SIG-M5 treated with dmso at 0.1 percent for 504 hours (cell line): ENCODE results near the gene ADM5.
A peak's percentile ranks its signal among the peaks of the same experiment; 100 is the strongest.

ENCODE experiments used
- DNase-seq: peaks from one replicate; lab custom pipeline; 2025; ENCODE audit not compliant: unreplicated experiment; lab: John Stamatoyannopoulos, UW

ADM5 gene

DNA sequence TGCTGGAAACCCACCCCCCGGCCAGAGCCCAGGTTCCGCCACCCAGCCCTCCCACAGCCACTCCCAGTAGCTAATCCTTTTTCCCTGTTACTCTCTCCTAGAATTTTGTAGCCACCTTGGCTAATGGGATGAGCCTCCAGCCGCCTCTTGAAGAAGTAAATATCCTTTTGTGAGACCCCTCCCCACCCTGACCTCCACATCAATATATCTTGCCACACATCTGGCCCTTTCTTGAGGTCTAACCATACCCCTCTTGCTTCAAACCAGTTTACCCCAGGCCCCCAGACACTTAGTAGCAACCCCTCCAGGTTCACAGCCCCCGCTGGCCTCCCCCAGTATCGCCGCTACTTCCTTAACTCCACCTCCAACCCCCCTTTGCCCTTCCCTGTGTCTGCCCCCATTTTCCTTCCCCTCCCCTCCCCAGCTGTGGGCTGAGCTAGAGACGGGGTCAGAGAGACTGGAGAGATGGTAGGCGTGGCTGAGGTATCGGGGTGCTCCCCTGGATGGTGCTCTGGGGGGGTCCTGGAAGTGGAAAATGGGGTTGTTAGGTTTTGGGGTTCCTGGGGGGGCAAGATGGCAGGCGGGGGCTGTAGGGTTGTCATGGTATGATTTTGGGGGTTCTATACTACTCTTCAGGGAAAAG, 9.5 kb upstream of the ADM5 start:
- no peak for DNase-seq

DNA sequence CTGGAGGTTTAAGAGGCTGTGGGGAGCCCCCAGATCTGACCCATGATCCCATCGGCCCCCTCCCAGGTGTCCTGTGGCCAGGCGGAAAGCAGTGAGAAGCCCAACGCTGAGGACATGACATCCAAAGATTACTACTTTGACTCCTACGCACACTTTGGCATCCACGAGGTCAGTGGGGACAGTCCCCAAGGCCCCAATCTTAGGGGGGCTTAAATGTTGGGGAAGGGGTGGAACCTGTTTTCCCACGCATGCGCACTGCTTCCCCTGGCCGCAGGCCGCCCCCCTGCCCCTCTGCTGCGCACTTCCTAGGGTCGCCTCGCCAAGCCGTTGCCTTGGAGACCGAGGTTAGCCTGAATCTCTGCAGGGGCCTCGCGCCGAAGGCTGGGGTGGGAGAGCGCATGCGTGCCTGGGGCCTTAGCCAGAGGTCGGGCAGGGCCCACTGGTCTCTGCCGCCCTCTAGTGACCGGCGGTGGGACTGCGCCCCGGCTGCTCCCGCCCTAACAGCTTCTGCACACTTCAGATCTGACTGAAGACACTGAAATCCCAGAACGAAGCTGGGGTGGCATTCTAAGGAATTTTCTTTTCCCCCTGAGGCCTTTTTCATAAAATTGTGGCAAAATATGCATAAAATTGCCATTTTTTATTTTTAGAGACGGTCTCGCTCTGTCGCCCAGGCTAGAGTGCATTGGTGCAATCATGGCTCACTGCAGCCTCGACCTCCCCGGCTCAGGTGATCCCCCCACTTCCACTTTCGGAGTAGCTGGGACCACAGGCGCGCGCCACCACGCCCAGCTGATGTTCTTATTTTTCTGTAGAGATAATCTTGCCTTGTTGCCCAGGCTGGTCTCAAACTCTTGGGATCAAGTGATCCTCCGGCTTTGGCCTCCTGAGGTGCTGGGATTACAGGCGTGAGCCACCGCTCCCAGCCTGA, 8.7 kb upstream of the ADM5 start:
- DNase-seq = peak; percentile 79

DNA sequence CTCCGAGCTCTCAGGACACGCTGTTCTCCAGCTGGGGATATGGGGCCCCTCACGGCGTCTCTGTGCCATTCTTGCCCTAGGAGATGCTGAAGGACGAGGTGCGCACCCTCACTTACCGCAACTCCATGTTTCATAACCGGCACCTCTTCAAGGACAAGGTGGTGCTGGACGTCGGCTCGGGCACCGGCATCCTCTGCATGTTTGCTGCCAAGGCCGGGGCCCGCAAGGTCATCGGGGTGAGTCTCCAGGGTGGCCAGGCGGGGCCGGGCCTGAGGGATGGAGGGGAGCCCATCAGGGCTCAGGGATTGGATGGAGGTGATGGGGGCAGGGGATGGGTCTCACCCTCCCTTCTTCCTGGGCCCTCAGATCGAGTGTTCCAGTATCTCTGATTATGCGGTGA, 7.6 kb upstream of the ADM5 start:
- DNase-seq = no peak

DNA sequence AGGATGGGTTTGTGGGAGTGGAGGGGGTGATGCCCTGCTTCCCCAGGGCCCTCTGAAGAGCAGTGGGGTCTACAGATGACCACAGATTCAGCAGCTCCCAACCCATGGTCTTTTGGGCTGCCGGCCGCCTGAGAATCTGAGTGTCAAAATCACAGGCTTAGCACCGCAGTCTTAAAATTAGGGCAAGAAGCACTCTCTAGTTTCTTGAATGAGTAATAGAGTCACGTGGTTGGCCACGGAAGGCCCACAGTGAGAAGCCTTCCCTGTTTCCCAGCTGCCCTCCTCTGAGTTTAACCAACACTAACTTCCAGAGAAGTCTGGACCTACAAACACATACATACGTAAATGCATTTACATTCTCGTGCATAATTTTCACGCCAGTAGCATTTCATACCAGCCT, 7.1 kb upstream of the ADM5 start:
- no peak for DNase-seq

DNA sequence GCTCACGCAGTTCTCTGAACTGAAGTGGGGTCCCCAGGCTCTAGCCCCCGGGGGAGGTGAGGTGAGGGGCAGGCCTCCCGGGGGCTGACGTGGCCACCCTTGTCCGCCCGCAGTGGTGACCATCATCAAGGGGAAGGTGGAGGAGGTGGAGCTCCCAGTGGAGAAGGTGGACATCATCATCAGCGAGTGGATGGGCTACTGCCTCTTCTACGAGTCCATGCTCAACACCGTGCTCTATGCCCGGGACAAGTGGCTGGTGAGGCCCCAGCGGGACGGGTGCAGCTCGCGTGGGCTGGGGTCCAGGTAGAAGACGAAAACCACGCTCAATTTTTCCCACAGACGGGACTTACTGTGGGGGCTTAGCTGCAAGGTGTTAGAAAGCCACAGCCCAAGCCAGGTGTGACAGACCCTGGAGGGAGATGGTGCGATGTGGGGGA, 5.6 kb upstream of the ADM5 start:
- DNase-seq = no peak

DNA sequence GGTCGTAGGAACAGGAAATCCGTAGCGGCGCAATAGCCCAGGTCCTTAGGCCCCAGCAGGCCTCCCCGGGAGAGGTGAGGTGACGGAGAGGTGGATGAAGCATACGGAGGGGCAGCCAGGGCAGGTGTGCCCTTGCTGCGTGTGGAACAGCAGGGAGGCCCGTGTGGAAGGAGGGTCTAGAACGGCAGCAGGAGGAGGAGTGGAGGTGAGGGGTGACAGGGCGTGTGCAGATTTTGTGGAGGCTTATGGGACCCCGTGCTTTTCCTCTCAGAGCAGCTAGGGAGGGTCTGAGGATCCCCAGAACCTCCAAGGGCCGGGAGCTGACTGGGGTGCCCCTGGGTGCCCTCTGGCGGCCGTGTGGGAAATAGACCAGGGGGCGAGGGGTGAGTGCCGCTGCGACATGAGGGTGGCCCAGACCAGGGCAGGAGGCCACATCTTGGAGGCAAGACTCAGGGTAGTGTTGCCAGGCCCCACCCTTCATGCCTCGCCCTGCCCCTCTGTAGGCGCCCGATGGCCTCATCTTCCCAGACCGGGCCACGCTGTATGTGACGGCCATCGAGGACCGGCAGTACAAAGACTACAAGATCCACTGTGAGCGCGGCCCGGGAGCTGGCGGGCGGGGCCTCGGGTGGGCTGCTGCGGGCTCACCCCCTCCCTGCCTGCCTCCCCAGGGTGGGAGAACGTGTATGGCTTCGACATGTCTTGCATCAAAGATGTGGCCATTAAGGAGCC, 5.0 kb upstream of the ADM5 start:
- no peak for DNase-seq

DNA sequence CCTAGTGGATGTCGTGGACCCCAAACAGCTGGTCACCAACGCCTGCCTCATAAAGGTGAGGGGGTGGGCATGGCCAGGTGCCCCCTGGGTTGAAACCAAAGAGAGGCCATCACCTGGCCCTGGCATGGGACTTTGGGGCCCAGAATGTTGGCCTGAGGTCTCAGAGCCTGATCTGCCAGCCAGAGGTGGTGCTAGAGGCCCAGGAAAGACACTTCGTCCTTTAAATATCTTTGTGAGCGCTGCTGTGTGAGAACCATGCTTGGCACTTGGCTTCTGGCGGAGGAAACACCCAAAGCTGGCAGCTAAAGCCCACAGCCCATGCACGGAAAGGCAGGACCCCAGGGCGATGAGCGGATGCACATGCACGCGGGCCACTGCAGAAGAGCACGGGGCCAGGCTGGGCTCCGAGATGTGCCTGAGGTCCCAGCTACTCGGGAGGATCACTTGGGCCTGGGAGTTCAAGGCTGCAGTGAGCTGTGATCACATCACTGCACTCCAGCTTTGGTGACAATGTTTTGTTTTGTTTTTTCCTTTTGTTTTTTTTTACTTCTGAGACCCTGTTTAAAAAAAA, 4.3 kb upstream of the ADM5 start:
- DNase-seq = no peak

DNA sequence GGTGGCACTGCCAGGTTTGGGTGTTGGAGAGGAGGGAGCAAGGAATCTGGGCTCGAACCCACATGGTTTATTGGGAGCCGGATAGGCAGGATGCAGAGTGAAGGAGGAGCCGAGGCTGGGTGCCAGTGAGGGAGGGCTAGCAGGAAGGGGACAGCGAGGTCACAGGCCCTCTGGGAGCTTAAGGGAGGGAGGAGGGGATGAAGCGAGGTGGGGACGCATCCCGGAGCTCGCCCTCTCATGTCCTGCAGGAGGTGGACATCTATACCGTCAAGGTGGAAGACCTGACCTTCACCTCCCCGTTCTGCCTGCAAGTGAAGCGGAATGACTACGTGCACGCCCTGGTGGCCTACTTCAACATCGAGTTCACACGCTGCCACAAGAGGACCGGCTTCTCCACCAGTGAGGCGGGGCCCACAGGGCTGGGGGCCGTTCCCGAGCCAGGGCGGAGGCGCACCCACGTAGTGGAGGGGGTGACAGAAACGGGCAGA, 3.5 kb upstream of the ADM5 start:
- DNase-seq = no peak

DNA sequence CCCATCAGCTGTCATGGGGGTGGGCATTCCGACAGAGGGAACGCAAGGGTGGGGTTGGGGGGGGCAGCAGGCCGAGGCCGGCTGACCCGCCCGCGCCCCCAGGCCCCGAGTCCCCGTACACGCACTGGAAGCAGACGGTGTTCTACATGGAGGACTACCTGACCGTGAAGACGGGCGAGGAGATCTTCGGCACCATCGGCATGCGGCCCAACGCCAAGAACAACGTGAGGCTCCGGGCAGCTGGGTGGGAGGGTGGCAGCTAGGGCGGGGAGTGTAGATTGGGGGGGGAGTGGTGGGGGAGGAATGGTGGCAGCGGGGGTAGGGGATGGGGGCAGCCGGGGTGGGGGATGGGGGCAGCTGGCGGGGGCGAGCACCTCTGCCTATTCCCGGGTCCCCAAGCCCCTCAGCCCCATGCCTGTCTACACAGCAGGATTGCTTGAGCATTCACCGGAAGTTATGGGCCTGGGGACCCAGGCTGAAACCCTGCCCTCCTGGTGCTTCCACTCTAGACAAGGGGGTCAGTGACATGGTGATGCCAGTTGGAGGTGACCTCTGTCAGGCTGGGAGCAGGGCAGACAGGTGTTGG, 2.8 kb upstream of the ADM5 start:
- DNase-seq = no peak

DNA sequence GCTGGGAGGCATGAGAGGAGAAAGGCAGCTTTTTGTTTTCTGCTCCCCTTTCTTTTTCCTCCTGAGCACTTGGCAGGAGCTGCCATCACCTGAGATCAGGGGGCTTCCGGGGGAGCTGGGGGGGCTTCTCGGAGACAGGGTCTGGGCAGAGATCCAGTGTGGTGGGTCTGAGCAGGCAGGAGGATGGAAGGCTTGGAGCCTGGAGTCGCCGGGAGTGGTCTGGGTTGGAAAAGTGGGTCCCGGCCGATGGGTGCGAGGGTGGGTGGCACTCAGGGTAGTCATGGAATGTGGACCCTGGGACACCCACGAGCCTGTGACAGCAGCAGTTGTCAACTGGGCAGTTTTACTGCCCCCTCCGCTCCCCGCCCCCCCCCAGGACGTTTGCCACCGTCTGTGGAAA, 2.2 kb upstream of the ADM5 start:
- no peak for DNase-seq

DNA sequence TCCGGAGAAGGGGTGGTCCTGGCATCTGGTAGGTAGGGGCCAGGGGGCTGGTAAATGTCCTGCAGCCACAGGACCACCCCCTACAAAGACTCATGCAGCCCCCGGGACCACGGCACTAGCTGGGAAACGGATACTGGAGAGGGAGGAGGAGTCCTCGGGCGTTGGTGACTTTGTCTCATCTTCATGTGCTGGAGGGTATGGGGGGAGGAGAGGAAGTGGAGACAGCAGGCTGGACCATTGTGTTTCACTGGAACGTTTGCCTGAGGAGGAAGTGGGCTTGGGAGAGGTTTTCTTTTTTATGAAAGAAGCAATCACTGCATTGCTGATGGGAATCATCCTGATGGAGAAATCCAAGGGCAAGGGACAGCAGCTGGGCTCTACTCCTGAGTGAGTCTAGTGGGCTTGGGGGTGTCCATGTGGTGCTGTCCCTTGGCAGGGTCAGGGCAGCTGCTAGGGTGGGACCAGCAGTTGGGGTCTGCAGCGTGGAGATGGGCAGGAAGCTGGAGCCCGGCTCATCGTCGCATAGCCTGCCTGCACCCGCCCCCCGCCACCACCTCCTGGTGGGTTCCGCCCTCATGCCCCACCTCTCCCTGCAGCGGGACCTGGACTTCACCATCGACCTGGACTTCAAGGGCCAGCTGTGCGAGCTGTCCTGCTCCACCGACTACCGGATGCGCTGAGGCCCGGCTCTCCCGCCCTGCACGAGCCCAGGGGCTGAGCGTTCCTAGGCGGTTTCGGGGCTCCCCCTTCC, 1.7 kb upstream of the ADM5 start:
- no peak for DNase-seq

DNA sequence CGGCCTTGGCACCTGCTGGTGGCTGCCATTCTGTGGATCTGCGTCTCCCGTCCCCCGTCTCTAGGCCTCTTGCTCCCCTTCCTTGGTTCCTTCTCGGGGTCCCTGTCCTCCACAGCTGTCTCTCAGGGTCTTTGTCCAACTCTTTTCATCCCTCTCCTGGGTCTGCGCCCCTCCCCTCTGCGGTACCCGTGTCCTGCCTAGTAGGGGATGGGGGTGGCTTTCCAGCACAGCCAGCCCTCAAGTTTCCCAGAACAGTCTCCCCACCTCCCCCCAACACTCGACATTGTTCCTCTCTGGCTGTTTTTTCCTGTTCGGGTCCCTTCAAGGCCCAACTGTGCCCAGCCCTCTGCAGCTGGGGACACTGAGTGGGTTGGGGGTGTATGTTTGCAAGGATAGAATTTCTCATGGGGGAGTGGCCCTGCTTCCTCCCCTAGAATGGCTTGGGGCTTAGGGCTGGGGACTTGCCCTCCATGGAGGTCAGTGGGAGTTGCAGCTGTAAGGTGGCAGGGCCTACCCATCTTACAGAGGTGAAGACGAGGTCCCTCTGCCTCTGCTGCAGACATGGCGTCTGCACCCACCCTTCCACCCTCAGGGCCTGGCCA, 762 bp upstream of the ADM5 start:
- DNase-seq = no peak

DNA sequence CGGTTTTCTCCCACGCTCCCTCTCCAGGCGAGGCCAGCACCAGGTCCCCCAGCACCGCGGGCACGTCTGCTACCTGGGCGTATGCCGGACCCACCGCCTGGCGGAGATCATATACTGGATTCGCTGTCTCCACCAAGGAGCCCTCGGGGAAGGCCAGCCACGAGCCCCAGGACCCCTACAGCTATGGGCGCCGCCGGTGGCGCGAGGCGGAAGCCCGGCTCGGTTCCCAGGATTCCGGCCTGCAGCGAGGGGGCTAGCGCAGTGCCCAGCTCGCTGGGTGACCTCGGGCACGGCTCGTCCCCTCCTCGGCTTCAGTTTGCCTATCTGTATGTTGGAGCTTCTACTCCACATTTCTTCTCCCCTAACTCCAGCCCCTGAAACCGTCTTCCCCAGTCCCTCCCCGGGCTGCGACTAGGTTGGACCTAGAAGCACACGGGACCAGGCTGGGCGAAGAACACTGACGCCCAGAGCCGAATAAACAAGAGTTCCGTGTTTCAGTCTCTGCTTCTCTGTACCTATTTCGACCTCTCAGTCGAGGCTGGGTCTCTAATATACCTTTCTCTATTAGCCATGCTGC, 773 bp downstream of the ADM5 start:
- no peak for DNase-seq

DNA sequence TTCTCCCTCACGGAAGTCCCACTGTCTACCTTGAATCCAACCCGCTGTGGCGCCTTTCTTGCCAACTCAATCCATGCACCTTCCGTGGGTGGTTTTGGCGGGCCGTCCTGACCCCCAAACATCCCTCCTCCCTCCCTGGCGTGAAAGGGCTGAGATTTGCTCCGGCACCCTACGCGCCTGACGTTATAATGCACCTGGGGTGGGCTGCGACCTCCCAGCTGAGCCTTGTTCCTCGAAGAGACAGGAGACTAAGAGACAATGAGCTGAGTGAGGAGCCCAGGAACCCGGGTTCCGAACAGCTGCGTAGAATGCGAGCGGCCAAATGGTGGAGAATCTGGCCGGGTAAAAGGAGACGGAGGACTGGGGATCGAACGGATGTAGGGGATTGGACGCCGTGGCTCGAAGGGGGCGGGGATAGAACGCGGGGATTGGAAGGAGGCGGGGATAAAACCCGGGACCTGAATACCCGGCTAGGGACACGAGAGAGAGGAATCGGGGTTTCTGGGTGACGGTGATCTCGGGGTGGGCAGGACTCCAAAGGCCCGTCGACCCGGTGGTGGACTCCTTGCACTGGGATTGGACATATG, 1.4 kb downstream of the ADM5 start, which contains the start of gene CPT1C:
Gene CPT1C (plus strand): TSS at position 461 of the 587 bp plus-strand sequence. CDS start 1,137 bp downstream, outside the sequence.
- DNase-seq = peak; percentile 19

DNA sequence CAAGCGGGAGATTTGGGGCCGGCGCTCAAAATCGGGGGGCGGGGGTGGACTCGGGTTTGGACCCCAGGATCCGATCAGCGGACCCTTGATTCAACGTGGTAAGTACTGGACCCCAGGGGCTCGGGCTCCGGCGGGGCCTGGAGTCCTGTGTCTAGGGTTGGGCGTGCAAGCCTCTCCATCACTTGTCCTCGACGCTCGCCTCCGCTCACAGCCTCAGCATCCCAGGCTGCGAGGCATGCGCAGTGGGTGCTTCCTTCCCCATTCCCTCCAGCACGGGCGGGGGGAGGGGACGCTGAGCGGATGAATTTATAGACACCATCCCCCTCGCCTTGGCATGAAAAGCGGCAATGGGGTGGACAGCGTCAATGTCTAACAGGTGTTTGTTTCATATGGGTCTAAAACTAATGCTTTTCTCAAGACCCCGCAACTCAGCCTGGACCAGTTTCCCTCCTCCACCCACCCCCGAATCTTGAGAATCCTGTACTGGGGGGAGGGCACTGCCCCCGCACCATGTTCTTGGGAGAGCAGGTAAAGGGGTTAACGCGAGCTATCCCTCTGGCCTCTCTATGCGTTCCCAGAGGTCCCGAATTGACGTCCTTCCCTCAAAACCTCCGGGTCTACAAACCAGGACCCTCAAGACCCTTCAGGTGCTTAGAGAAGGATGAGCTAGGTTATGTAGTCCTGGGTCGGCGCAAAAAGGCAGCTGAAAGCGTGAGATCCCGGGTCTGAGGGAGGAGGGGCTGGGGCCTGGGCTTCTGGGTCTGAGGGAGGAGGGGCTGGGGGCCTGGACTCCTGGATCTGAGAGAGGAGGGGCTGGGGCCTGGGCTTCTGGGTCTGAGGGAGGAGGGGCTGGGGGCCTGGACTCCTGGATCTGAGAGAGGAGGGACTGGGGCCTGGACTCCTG, 2.1 kb downstream of the ADM5 start:
- no peak for DNase-seq

DNA sequence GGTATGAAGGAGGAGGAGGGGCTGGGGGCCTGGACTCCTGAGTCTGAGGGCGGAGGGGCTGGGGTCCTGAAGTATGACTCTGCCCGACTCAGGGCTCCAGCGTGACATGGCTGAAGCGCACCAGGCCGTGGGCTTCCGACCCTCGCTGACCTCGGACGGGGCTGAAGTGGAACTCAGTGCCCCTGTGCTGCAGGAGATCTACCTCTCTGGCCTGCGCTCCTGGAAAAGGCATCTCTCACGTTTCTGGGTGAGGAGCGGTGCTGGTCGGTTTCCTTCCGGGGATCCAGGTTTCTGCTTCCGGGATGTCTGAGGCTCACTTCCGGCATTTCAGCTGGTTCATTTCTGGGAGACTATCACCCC, 2.7 kb downstream of the ADM5 start:
- no peak for DNase-seq

DNA sequence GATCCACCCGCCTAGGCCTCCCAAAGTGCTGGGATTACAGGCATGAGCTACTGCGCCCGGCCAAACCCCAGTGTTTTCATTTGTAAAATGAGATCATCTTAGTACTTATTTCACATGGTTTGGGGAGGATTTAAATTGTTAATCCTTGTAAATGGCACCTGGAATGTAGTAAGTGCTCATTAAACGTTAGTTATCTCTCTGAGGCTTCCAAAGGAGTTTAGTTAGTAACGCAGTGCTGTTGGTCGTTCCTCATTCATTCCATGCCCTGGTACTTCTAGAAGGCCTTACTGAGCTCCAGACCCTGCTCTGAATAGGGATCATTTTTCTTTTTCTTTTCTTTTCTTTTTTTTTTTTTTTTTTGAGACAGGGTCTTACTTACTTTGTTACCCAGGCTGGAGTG, 6.7 kb downstream of the ADM5 start:
- DNase-seq = no peak

DNA sequence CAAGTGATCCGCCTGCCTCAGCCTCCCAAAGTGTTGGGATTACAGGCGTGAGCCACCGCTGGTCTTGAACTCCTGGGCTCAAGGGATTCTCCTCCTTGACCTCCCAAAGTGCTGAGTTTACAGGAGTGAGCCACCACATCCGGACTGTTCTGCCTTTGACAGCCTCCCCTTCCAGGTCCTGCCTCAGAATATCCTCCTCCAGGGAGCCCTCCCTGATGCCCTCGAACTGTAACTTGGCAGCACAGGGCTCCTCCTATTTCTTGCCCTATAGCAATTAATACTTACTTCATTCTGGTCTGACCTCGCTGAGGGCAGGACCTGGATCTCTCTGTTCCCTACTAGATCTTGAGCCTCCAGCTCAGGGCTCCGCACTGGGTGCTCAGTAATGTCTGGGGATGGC, 7.5 kb downstream of the ADM5 start:
- no peak for DNase-seq
